ENCODE data around the gene LHPP. TPM values are rescaled to one million over a fixed set of nuclear protein-coding genes. Genes with fewer than 3 reads are reported as not detected.
A peak's percentile ranks its signal among the peaks of the same experiment; 100 is the strongest.

LHPP gene
- total and polyA plus RNA-seq, 10 of the 15 experiments (the other 5 are each of a cell fraction or from before 2014, with no cell fraction given): 0.79 to 9.8 (median 6.7) TPM

GRCh38 chr10:124539935-124540641 lies 78.5 kb downstream of the LHPP start:
- ChIA-PET CTCF (interaction anchor here (0.6 to 15.4 kb wide), 15 partner anchors 10 to 320 kb away, joined by 3 to 149 read pairs (median 4); partner anchors contain the start of gene FAM53B), SMC1A (ENCODE audit: uncharacterized antibody, unreplicated experiment) (interaction anchor here (0.9 to 8.8 kb wide), 10 partner anchors 183 to 290 kb away, joined by 3 to 67 read pairs (median 5); no protein-coding TSS in a partner anchor), POLR2A (interaction anchor here (0.7 to 1.4 kb wide), 2 partner anchors 141 to 201 kb away, joined by 3 read pairs; no protein-coding TSS in a partner anchor), RAD21 (ENCODE audit: unreplicated experiment) (interaction anchor here (0.7 to 6.1 kb wide), 15 partner anchors 9 to 290 kb away, joined by 3 to 67 read pairs (median 4); no protein-coding TSS in a partner anchor)
- Histone ChIP-seq H3K27me3 (replicated peaks in 1 of 2; ENCODE audit: control insufficient read depth in 2 of 2, insufficient read depth in 2 of 2, low read length in 1 of 2) (no peaks in the 10 kb centered on the region; a peak in 1 of 4 replicates), H3K4me2 (ENCODE audit: control insufficient read depth, insufficient read depth) (peak overlapping the region; percentile 27; the same call in 1 of the 2 replicates), H3K9ac (ENCODE audit: control insufficient read depth, insufficient read depth, low read length) (no peak overlapping the region), H3K9me3 (replicated peaks; ENCODE audit: control insufficient read depth, insufficient read depth, low read length) (no peaks in the 10 kb centered on the region), H2AFZ (ENCODE audit: control insufficient read depth, low read depth, low read length) (no peak overlapping the region; the same call in none of the 2 replicates), H3K27ac (ENCODE audit: control insufficient read depth, insufficient read depth) (no peak overlapping the region), H3K36me3 (ENCODE audit: control insufficient read depth in 2 of 2, insufficient read depth in 2 of 2, low read length in 1 of 2) (no peaks in the 10 kb centered on the region), H4K20me1 (ENCODE audit: control insufficient read depth, insufficient read depth) (no peaks in the 10 kb centered on the region), H3K4me1 (ENCODE audit: control insufficient read depth, insufficient read depth, low read length) (peaks cover 3% of the 10 kb centered on the region; the same call in 1 of the 2 replicates), H3K4me3 (no peak overlapping the region), H3K79me2 (ENCODE audit: control insufficient read depth, insufficient read depth, low read length) (no peaks in the 10 kb centered on the region)
- intact Hi-C loops (cut with micrococcal nuclease; ENCODE audit: unreplicated experiment): loop anchor here (1.0 kb wide), 2 partner anchors 201 to 287 kb away; no protein-coding TSS in a partner anchor
- 3% methylated on average over 26 of the region's 26 CpGs for WGBS (ENCODE audit: insufficient coverage, insufficient replicate concordance, low lambda C conversion rate, missing lambda C conversion rate)
- ATAC-seq (peak; percentile 94), FAIRE-seq (peak; percentile 23), DNase-seq (ENCODE audit: low read depth, low spot score) (no peak)
- in situ Hi-C loops (cut with MboI): loop anchor here (5.0 kb wide), 1 partner anchor 202 kb away; the partner anchor contains the start of gene FAM53B
- no TSS peak for BruUV-seq (replicated peaks)
- TF ChIP-seq RUNX3 (IDR thresholded peaks at IDR 0.05; ENCODE audit: low read length) (peak; percentile 53), CEBPZ (IDR thresholded peaks at IDR 0.05; ENCODE audit: low read depth, low read length) (no peak), ZBTB4 (CRISPR knock-in tag; IDR thresholded peaks at IDR 0.05) (no peak), POU2F2 (IDR thresholded peaks at IDR 0.05; ENCODE audit: borderline replicate concordance, low read depth, low read length) (0 out of 3 replicates have a peak, but pooled peaks have one; percentile 24), MXI1 (IDR thresholded peaks at IDR 0.05; ENCODE audit: low read depth, low read length) (no peak), PBX3 (IDR thresholded peaks at IDR 0.05; ENCODE audit: insufficient replicate concordance, low read depth, low read length) (peak; percentile 27), ZNF592 (IDR thresholded peaks at IDR 0.05) (peak; percentile 41; the same call in 1 of the 2 replicates), KDM1A (IDR thresholded peaks at IDR 0.05; ENCODE audit: borderline replicate concordance) (no peak)
